Ovary (tissue), 3 donors: ENCODE data around the gene EXOC6B.

Experiments
- POLR2A ChIP-seq: fragments of 450-650 bp; IDR thresholded peaks from one replicate; pipeline ENCODE4 v1.6.1; 2017; ENCODE audit warnings: antibody characterized with exemption, mild to moderate bottlenecking, moderate library complexity
- TF ChIP-seq, protein P1 (sequence below), 3 donors: fragments of 450-650 bp in 2 of 3; fragments of 200-600 bp in 1 of 3; IDR thresholded peaks; one replicate each; pipeline versions ENCODE4 v1.5.1 to v1.8.0; 2016 to 2022; ENCODE audit warnings: antibody characterized with exemption in 3 of 3, mild to moderate bottlenecking in 1 of 3
- donor health status: DM: no; HTN: no; CAD: no.

DNA sequence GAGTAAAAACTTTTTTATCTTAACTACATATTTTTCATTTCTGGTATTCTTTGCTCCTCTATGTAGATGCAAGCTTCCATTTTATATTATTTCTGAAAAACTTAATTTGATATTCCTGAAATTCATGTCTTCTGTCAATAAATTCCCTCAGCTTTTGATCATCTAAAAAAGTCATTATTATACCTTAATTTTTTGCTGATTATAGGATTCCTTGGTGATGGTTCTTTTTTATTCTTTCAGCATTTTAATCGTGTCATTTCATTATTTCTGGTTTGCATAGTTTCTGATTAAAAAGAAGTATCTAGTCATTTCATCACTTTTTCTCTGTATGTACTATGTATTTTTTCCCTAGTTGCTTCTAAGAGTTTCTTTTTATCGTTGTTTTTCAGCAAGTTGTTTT, 436.4 kb downstream of the EXOC6B start:
- no peak for TF ChIP-seq POLR2A
- TF ChIP-seq, protein P1, sequence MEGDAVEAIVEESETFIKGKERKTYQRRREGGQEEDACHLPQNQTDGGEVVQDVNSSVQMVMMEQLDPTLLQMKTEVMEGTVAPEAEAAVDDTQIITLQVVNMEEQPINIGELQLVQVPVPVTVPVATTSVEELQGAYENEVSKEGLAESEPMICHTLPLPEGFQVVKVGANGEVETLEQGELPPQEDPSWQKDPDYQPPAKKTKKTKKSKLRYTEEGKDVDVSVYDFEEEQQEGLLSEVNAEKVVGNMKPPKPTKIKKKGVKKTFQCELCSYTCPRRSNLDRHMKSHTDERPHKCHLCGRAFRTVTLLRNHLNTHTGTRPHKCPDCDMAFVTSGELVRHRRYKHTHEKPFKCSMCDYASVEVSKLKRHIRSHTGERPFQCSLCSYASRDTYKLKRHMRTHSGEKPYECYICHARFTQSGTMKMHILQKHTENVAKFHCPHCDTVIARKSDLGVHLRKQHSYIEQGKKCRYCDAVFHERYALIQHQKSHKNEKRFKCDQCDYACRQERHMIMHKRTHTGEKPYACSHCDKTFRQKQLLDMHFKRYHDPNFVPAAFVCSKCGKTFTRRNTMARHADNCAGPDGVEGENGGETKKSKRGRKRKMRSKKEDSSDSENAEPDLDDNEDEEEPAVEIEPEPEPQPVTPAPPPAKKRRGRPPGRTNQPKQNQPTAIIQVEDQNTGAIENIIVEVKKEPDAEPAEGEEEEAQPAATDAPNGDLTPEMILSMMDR (IDR thresholded peaks at IDR 0.05), result no peak
